Colonic mucosa (tissue), 4 donors: ENCODE data around the gene CD200R1L. TPM values are rescaled to one million over a fixed set of nuclear protein-coding genes. Genes with fewer than 3 reads are reported as not detected.

Experiments
- DNase-seq: peaks from one replicate; pipeline ENCODE4 v3.0.0-alpha.2; 2020
- H3K27ac ChIP-seq: fragments of 200-600 bp; one replicate; pipeline ENCODE4 v1.8.0; 2021
- H3K27me3 ChIP-seq: fragments of 200-600 bp; one replicate; pipeline ENCODE4 v1.8.0; 2021
- H3K36me3 ChIP-seq: fragments of 200-600 bp; one replicate; pipeline ENCODE4 v1.8.0; 2021
- H3K4me1 ChIP-seq: fragments of 200-600 bp; one replicate; pipeline ENCODE4 v1.8.0; 2021; ENCODE audit warnings: mild to moderate bottlenecking
- H3K4me3 ChIP-seq: fragments of 200-600 bp; one replicate; pipeline ENCODE4 v1.8.0; 2021
- H3K9ac ChIP-seq, 2 donors: one replicate each; pipeline ENCODE4 v1.7.0; 2013; ENCODE audit warnings: control low read depth in 2 of 2, low read depth in 2 of 2, low read length in 2 of 2
- H3K9me3 ChIP-seq: fragments of 200-600 bp; one replicate; pipeline ENCODE4 v1.8.0; 2021
- CTCF ChIP-seq: fragments of 200-600 bp; IDR thresholded peaks from one replicate; pipeline ENCODE4 v1.8.0; 2022; ENCODE audit warnings: antibody characterized with exemption, mild to moderate bottlenecking
- intact Hi-C: fragments of 100-400 bp; cut with DNase I; formaldehyde crosslinking; loops from one replicate; pipeline ENCODE4 v1.14.1; 2022
- total RNA-seq, 2 donors: library from RNA; stranded (reverse); fragmentation: NEBNext Ultra II Directional in 1 of 2; extraction: Animal tissue kit (Norgen Biotek cat#: 25700) in 1 of 2; gene quantifications; one replicate each; pipeline ENCODE4 v1.2.1, GENCODE V29; 2021
- donor health status: healthy.
- donor health status: DM: no; HTN: no; CAD: no.
- donor health status: DM: no; HTN: no; CAD: no.

The CD200R1L gene
- total RNA-seq, 2 donors from 2014 or later = not detected

DNA sequence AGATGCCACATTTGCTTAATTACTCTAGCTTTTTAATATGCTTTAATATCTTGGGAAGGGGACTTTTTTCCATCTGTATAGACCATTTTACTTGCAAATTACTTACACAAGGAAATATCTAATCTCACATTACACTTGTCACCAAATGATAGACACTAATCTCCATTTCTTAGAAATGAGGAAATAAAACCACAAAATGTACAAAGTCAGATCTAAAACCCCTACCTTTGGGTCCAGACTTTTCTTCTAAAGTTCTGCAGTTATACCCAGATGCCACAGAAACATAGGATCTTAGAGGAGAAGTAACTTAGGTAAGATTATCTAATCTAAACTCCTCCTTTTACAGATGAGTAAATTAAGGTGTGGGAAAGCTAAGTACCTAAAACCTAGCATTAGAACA is 44.3 kb downstream of the CD200R1L start:
- H3K36me3 ChIP-seq = no peaks in the 10 kb centered on the region
- H3K4me3 ChIP-seq = no peak overlapping the region
- no peak overlapping the region for H3K27ac ChIP-seq
- intact Hi-C loops = no loop called here
- no peak for DNase-seq
- TF ChIP-seq CTCF = no peak
- no peaks in the 10 kb centered on the region for H3K4me1 ChIP-seq
- H3K9ac ChIP-seq = no peak overlapping the region
- H3K9me3 ChIP-seq = no peaks in the 10 kb centered on the region
- no peaks in the 10 kb centered on the region for H3K27me3 ChIP-seq

DNA sequence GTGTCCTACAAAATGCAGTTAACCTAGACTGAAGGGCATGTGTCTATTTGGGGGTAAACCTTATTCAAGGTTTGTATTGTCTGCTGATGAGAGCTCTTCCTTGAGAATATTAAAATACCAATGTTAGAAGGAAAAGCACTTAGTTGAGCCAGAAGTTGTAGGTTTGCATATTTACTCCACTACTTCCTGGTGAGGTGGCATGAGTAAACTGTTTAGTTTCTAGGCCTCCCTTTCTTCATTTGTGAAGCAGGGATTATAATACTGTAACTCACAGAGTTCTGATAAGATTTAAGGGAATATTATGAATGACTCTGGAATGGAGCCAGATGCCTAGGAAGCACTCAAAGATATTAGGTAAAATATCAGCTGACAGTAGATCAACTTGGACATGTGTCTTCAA is 46.7 kb downstream of the CD200R1L start:
- no peaks in the 10 kb centered on the region for H3K27me3 ChIP-seq
- H3K9me3 ChIP-seq = no peaks in the 10 kb centered on the region
- H3K36me3 ChIP-seq = no peaks in the 10 kb centered on the region
- intact Hi-C loops = no loop called here
- DNase-seq = no peak
- no peak overlapping the region for H3K4me3 ChIP-seq
- no peak overlapping the region for H3K9ac ChIP-seq
- H3K27ac ChIP-seq = no peak overlapping the region
- no peaks in the 10 kb centered on the region for H3K4me1 ChIP-seq
- no peak for TF ChIP-seq CTCF

DNA sequence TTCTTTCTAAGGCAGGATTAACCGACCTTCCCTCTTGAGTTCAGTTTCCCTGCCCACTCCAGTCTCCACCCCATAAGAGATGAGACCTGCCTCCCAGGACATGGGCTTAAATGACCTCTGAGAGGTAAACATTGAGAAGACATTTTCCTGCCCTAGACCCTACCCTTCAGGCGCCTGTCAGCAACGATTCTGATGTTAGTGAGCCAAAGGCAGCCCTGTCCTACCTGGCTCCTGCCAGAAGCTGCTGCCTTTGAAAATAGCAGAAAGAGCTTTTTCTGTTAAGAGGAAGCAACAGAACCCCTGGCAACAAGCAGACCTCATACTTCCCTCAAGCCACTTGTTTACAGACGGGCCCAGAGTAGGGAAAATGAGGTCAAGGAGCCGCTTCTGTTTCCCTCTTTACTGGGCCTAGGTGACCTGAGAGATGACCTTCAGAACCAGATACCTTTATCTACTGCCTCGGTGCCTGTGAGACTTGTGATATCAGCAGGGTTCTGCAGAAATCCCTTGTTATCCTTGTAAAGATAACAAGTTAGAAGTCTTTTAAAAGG is 52.0 kb downstream of the CD200R1L start:
- intact Hi-C loops = no loop called here
- H3K27me3 ChIP-seq = no peaks in the 10 kb centered on the region
- no peaks in the 10 kb centered on the region for H3K36me3 ChIP-seq
- no peaks in the 10 kb centered on the region for H3K9me3 ChIP-seq
- no peak for TF ChIP-seq CTCF
- no peak overlapping the region for H3K27ac ChIP-seq
- no peaks in the 10 kb centered on the region for H3K4me1 ChIP-seq
- H3K4me3 ChIP-seq = no peak overlapping the region
- DNase-seq = no peak
- no peak overlapping the region for H3K9ac ChIP-seq

DNA sequence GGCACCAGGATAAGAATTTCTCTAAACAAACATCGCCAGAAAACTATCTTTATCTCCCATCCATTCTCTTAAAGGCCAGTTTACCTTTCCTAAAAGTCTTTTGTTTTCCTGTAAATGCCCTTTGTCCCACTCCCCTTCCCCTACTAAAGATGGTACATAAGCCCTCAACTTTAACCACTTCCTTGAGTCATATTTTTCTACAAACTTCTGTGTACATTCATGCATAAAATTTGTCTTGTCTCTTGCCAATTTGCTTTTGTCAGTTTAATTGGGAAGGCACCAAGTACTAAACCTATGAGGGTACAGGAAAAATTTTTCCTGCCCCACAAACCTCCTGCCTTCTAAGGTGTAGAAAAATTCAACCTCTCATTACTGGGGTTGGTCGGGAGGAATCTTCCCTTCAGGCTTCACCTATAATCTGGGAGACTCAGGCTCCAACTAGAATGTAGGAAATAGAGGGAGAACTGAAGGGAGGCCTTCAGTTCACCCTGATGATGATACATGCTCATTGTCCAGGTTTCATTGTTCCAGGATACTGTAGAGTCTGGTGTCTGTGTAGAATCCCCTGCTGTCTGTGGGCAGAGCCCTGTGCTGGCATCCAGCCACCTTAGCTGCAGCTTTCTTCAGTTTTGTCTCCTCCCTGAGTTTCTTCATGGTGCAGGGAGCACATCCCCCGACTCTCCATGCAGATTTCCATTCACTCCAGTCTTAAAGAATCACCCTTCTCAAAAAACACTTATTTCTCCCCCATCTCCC is 53.2 kb downstream of the CD200R1L start:
- Histone ChIP-seq H3K9ac (no peak overlapping the region), H3K9me3 (no peaks in the 10 kb centered on the region), H3K4me1 (no peaks in the 10 kb centered on the region), H3K36me3 (no peaks in the 10 kb centered on the region), H3K4me3 (no peak overlapping the region), H3K27me3 (no peaks in the 10 kb centered on the region), H3K27ac (no peak overlapping the region)
- DNase-seq = no peak
- intact Hi-C loops = no loop called here
- no peak for TF ChIP-seq CTCF

DNA sequence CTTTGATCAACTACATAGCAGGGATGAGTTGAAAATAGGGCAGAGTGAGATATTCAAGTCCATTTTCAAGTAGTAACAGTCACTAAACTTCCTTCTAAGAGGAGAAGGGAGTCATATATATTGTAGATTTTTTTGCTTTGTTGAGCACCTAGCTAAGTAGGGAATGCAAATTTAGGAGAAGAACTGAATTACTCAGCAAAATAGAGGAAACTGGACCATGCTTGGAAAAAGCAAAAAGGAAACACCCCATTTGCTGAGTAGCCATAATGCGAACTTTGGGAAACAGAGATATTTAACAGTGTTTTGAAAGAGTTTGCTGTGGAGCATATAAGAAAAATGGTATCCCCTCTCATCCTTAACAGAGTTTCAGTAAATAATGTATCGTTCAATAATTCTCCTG is 54.9 kb downstream of the CD200R1L start:
- H3K27ac ChIP-seq = no peak overlapping the region
- no peaks in the 10 kb centered on the region for H3K4me1 ChIP-seq
- no peak for TF ChIP-seq CTCF
- H3K9me3 ChIP-seq = no peaks in the 10 kb centered on the region
- no peak overlapping the region for H3K4me3 ChIP-seq
- H3K36me3 ChIP-seq = no peaks in the 10 kb centered on the region
- H3K27me3 ChIP-seq = no peaks in the 10 kb centered on the region
- intact Hi-C loops = no loop called here
- no peak for DNase-seq
- no peak overlapping the region for H3K9ac ChIP-seq
